ENCODE measurements around the gene H2BK1.

DNA sequence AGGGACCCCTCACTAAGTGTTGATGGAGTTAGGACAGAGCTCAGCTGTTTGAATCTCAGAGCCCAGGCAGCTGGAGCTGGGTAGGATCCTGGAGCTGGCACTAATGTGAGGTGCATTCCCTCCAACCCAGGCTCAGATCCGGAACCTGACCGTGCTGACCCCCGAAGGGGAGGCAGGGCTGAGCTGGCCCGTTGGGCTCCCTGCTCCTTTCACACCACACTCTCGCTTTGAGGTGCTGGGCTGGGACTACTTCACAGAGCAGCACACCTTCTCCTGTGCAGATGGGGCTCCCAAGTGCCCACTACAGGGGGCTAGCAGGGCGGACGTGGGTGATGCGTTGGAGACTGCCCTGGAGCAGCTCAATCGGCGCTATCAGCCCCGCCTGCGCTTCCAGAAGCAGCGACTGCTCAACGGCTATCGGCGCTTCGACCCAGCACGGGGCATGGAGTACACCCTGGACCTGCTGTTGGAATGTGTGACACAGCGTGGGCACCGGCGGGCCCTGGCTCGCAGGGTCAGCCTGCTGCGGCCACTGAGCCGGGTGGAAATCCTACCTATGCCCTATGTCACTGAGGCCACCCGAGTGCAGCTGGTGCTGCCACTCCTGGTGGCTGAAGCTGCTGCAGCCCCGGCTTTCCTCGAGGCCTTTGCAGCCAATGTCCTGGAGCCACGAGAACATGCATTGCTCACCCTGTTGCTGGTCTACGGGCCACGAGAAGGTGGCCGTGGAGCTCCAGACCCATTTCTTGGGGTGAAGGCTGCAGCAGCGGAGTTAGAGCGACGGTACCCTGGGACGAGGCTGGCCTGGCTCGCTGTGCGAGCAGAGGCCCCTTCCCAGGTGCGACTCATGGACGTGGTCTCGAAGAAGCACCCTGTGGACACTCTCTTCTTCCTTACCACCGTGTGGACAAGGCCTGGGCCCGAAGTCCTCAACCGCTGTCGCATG lies 27.2 kb upstream of the H2BK1 start:
- TF ChIP-seq, protein P1, sequence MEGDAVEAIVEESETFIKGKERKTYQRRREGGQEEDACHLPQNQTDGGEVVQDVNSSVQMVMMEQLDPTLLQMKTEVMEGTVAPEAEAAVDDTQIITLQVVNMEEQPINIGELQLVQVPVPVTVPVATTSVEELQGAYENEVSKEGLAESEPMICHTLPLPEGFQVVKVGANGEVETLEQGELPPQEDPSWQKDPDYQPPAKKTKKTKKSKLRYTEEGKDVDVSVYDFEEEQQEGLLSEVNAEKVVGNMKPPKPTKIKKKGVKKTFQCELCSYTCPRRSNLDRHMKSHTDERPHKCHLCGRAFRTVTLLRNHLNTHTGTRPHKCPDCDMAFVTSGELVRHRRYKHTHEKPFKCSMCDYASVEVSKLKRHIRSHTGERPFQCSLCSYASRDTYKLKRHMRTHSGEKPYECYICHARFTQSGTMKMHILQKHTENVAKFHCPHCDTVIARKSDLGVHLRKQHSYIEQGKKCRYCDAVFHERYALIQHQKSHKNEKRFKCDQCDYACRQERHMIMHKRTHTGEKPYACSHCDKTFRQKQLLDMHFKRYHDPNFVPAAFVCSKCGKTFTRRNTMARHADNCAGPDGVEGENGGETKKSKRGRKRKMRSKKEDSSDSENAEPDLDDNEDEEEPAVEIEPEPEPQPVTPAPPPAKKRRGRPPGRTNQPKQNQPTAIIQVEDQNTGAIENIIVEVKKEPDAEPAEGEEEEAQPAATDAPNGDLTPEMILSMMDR (IDR thresholded peaks at IDR 0.05; ENCODE audit: poor library complexity): no peak
- TF ChIP-seq EZH2 (IDR thresholded peaks at IDR 0.05; ENCODE audit: borderline replicate concordance): no peak

Data from hepatocyte (in vitro differentiated cells).